Right lobe of liver (tissue), 4 donors: Measurements from ENCODE around the gene F2R.

ENCODE experiments used
- POLR2A ChIP-seq: fragments of 450-650 bp; IDR thresholded peaks from one replicate; pipeline ENCODE4 v1.6.1; 2017; ENCODE audit warnings: antibody characterized with exemption, mild to moderate bottlenecking
- TF ChIP-seq, protein P1 (sequence below), 4 donors: fragments of 200-600 bp in 3 of 4; fragments of 450-650 bp in 1 of 4; IDR thresholded peaks; one replicate each; pipeline versions ENCODE4 v1.5.1 to v1.8.0; 2016 to 2022; ENCODE audit warnings: antibody characterized with exemption in 4 of 4, mild to moderate bottlenecking in 2 of 4
- donor health status: DM: no; HTN: no; CAD: no.
- donor health status: DM: no; HTN: no; CAD: no.
- donor health status: DM: no; HTN: yes; CAD: no.

GRCh38 chr5:76677849-76678472, 38.0 kb upstream of the F2R start:
- TF ChIP-seq, protein P1, sequence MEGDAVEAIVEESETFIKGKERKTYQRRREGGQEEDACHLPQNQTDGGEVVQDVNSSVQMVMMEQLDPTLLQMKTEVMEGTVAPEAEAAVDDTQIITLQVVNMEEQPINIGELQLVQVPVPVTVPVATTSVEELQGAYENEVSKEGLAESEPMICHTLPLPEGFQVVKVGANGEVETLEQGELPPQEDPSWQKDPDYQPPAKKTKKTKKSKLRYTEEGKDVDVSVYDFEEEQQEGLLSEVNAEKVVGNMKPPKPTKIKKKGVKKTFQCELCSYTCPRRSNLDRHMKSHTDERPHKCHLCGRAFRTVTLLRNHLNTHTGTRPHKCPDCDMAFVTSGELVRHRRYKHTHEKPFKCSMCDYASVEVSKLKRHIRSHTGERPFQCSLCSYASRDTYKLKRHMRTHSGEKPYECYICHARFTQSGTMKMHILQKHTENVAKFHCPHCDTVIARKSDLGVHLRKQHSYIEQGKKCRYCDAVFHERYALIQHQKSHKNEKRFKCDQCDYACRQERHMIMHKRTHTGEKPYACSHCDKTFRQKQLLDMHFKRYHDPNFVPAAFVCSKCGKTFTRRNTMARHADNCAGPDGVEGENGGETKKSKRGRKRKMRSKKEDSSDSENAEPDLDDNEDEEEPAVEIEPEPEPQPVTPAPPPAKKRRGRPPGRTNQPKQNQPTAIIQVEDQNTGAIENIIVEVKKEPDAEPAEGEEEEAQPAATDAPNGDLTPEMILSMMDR (IDR thresholded peaks at IDR 0.05), result no peak
- no peak for TF ChIP-seq POLR2A
